Esophagus (tissue), 2 donors: Measurements from ENCODE around the gene HSPBP1. TPM values are rescaled to one million over a fixed set of nuclear protein-coding genes. Genes with fewer than 3 reads are reported as not detected.
"Not testable (repeated sequence)": the region's sequence is repeated elsewhere in the genome, so short reads cannot be mapped to it uniquely, and the experiment has no call there.

Experiments used
- H3K27ac ChIP-seq, 2 donors: one replicate each; pipeline ENCODE4 v1.5.1; 2013; ENCODE audit warnings: low read depth in 2 of 2, mild to moderate bottlenecking in 2 of 2, inconsistent platforms in 1 of 2, low read length in 1 of 2, moderate library complexity in 1 of 2
- H3K27me3 ChIP-seq, 2 donors: one replicate each; pipeline ENCODE4 v1.6.1; 2013; ENCODE audit warnings: low read length in 2 of 2, control low read depth in 1 of 2, mild to moderate bottlenecking in 1 of 2; ENCODE audit not compliant: insufficient read depth in 2 of 2, control insufficient read depth in 1 of 2
- H3K36me3 ChIP-seq, 2 donors: one replicate each; pipeline ENCODE4 v1.6.1; 2013; ENCODE audit warnings: low read length in 1 of 2; ENCODE audit not compliant: control insufficient read depth in 2 of 2, insufficient read depth in 2 of 2
- H3K4me1 ChIP-seq, 2 donors: one replicate each; pipeline ENCODE4 v1.6.1; 2013; ENCODE audit warnings: low read length in 1 of 2; ENCODE audit not compliant: control insufficient read depth in 2 of 2, insufficient read depth in 2 of 2
- H3K4me3 ChIP-seq, 2 donors: one replicate each; pipeline ENCODE4 v1.5.1; 2013; ENCODE audit warnings: low read length in 2 of 2, mild to moderate bottlenecking in 2 of 2, low read depth in 1 of 2, moderate library complexity in 1 of 2
- H3K9me3 ChIP-seq, 2 donors: one replicate each; pipeline ENCODE4 v1.6.1; 2013; ENCODE audit warnings: mild to moderate bottlenecking in 2 of 2, low read depth in 1 of 2, low read length in 1 of 2, moderate library complexity in 1 of 2; ENCODE audit not compliant: control insufficient read depth in 2 of 2, insufficient read depth in 1 of 2
- WGBS, 2 donors: extraction: QIAGEN DNeasy Blood & Tissue Kit; methylation state at CpG; one replicate each; pipeline ENCODE4 v1.1.7; 2013; 5-methylcytosine and 5-hydroxymethylcytosine counted together
- polyA plus RNA-seq, 2 donors: library from polyadenylated mRNA; stranded (reverse); fragments of 200-250 nt; gene quantifications; one replicate each; pipeline ENCODE4 v1.2.3, GENCODE V29; 2013
- donor health status: healthy with polysubstance abuse.
- donor health status: Bipolar disorder and iron deficiency.

HSPBP1 gene
- polyA plus RNA-seq, 2 donors: 30.9 to 44.9 TPM

- 88 to 92% methylated on average over 7 of the region's 7 CpGs for WGBS, 2 donors
- no peak overlapping the region for H3K4me3 ChIP-seq
- no peaks in the 10 kb centered on the region for H3K4me1 ChIP-seq
- H3K27ac ChIP-seq: no peak overlapping the region
- peaks cover 0 to under 1% of the 10 kb centered on the region in 2 donors for H3K9me3 ChIP-seq
- H3K36me3 ChIP-seq: peaks cover 11 to 35% of the 10 kb centered on the region in 2 donors
- H3K27me3 ChIP-seq: no peaks in the 10 kb centered on the region
Observed at GRCh38 chr19:55225415-55225958, 54.4 kb downstream of the HSPBP1 start.

GRCh38 chr19:55224679-55225414 lies 55.1 kb downstream of the HSPBP1 start:
- WGBS, 2 donors: 70 to 76% methylated on average over 11 of the region's 11 CpGs
- H3K27me3 ChIP-seq, H3K27ac ChIP-seq, H3K9me3 ChIP-seq, H3K4me3 ChIP-seq, H3K4me1 ChIP-seq: not testable (repeated sequence)
- H3K36me3 ChIP-seq: peaks cover 8 to 30% of the 10 kb centered on the region in 2 donors

- H3K27ac ChIP-seq: no peak overlapping the region
- H3K4me1 ChIP-seq: no peaks in the 10 kb centered on the region
- peaks cover 8 to 23% of the 10 kb centered on the region in 2 donors for H3K36me3 ChIP-seq
- no peaks in the 10 kb centered on the region for H3K27me3 ChIP-seq
- H3K4me3 ChIP-seq: no peak overlapping the region
- 78 to 88% methylated on average over 26 of the region's 26 CpGs for WGBS, 2 donors
- H3K9me3 ChIP-seq: peaks cover 0 to 4% of the 10 kb centered on the region in 2 donors
Observed at GRCh38 chr19:55224038-55224665, 55.8 kb downstream of the HSPBP1 start.

GRCh38 chr19:55223291-55224037 lies 56.4 kb downstream of the HSPBP1 start:
- WGBS, 2 donors: 87 to 88% methylated on average over 17 of the region's 17 CpGs
- H3K4me1 ChIP-seq: no peaks in the 10 kb centered on the region

GRCh38 chr19:55220525-55220924 lies 59.4 kb downstream of the HSPBP1 start:
- Histone ChIP-seq H3K4me3 (no peak overlapping the region), H3K36me3 (no peaks in the 10 kb centered on the region), H3K27ac (no peak overlapping the region), H3K4me1 (peaks cover 0 to 10% of the 10 kb centered on the region in 2 donors), H3K27me3 (no peaks in the 10 kb centered on the region), H3K9me3 (peaks cover 0 to 4% of the 10 kb centered on the region in 2 donors)
- 77 to 78% methylated on average over 9 of the region's 9 CpGs for WGBS, 2 donors

More at GRCh38 chr19:55223291-55224037, 56.4 kb downstream of the HSPBP1 start:
- Histone ChIP-seq H3K27me3 (no peaks in the 10 kb centered on the region), H3K27ac (no peak overlapping the region), H3K36me3 (peaks cover 8 to 21% of the 10 kb centered on the region in 2 donors), H3K9me3 (peaks cover 0 to 4% of the 10 kb centered on the region in 2 donors), H3K4me3 (no peak overlapping the region)

DNA sequence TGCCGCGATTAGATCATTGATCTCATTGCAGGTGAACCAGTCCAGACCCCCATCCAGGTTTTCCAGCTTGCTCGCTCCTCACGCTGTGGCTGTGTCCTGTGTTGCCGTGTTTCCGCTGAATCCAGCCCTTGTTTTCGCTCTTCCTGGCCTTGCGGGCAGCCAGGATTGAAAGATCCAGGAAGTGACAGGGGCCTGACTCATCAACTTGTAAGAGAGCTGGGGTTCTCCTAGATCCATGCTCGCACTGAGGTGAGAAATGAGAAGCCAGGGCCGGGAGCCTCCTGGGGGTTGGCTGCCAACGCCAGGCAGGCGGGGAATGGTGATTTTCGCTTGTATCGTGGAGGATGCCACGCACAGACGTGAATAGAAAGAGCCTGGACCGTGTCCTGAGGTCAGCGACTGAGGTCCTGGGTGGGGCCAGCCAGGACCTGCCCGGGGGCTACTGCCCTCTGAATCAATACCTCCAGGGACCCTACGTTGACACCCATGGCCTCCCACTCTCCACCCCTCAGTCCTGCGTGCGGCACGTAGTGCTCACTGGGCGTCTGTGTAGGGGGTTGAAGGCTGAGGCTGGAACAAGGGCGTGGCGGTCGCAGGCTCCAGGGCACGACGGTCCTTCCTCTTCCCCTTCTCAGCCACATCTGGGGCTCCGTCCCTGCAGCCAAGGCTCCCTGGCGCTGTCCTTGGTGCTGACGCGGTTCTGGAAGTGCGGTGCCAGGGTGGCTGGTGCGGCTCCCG lies 63.3 kb downstream of the HSPBP1 start:
- Histone ChIP-seq H3K4me1 (peaks cover 0 to 10% of the 10 kb centered on the region in 2 donors), H3K27me3 (no peaks in the 10 kb centered on the region), H3K36me3 (no peaks in the 10 kb centered on the region), H3K27ac (peak overlapping the region; percentile 45 to 85), H3K4me3 (peak overlapping the region in 1 of 2 donors; percentile 22), H3K9me3 (peaks cover 2 to 7% of the 10 kb centered on the region in 2 donors)
- WGBS, 2 donors: 4 to 5% methylated on average over 36 of the region's 36 CpGs

DNA sequence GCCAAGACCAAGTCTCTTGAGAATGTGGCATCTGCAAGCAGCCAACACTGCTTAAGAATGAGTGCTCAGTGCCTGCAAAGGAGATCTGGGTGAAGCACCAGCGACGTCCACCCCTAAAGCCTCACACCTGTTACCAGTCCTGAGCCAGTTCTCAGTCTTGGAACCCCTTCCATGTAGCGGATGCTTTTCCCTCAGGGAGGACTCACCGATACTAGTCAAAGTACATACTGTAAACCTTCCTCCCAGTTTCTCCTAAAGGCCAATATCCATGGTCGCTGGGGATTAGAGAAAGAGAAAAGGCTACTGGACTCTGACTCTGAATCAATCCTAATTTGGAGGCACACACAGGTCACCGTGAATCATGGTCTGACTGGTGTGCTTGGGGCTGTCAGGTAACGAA lies 66.4 kb downstream of the HSPBP1 start:
- WGBS, 2 donors: 78 to 81% methylated on average over 7 of the region's 7 CpGs
- no peaks in the 10 kb centered on the region for H3K27me3 ChIP-seq

DNA sequence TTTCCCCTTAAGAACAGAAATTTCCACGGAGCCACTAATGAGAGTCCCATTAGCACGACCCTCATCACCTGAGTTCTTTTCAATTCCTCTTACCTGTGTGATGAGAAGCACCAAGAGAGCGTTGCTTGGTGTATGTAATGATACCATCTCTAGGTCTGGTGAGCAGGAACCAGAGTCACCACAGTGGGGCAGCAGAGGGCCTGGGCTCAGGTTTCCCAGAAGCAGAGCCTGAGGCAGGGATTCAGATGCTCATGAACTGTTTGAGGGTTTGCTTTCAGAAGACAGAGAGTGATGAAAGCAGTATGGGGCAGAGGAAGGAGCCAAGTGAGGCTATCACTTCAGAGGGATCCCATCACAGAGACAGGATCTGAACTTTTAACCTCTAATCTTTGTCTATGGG lies 67.5 kb downstream of the HSPBP1 start:
- H3K36me3 ChIP-seq: no peaks in the 10 kb centered on the region
- peaks cover 0 to 17% of the 10 kb centered on the region in 2 donors for H3K4me1 ChIP-seq
- no peaks in the 10 kb centered on the region for H3K27me3 ChIP-seq
- no peak overlapping the region for H3K27ac ChIP-seq
- WGBS, 2 donors: 82 to 84% methylated on average over 3 of the region's 3 CpGs
- H3K4me3 ChIP-seq: no peak overlapping the region
- H3K9me3 ChIP-seq: peaks cover 2 to 3% of the 10 kb centered on the region in 2 donors

More for the DNA sequence above, 66.4 kb downstream of the HSPBP1 start:
- Histone ChIP-seq H3K27ac (no peak overlapping the region), H3K4me1 (peaks cover 0 to 17% of the 10 kb centered on the region in 2 donors), H3K36me3 (no peaks in the 10 kb centered on the region), H3K4me3 (no peak overlapping the region), H3K9me3 (peaks cover 2 to 3% of the 10 kb centered on the region in 2 donors)
